H1 (cell line): ENCODE data around the gene ITPR1. TPM values are rescaled to one million over a fixed set of nuclear protein-coding genes. Genes with fewer than 3 reads are reported as not detected.

ENCODE experiments used
- CBX8 ChIP-seq: fragments of 300-800, 300-1000 bp; sonication (generic); IDR thresholded peaks from 2 replicates; pipeline ENCODE4 v1.7.1; 2016; ENCODE audit warnings: low read depth, low read length, borderline replicate concordance
- EP300 ChIP-seq, 2 experiments: IDR thresholded peaks; 1 replicate in 1 of 2; 2 replicates in 1 of 2; pipeline ENCODE4 v1.6.1; 2011 to 2012; ENCODE audit warnings: low read depth in 2 of 2, low read length in 2 of 2, mild to moderate bottlenecking in 2 of 2, borderline replicate concordance in 1 of 2, inconsistent platforms in 1 of 2, moderate library complexity in 1 of 2
- JUN ChIP-seq: IDR thresholded peaks from 2 replicates; pipeline ENCODE4 v1.6.1; 2011; ENCODE audit warnings: low read depth, mild to moderate bottlenecking, improper control_type of control experiment, low read length
- JUND ChIP-seq: IDR thresholded peaks from 2 replicates; pipeline ENCODE4 v1.6.1; 2011; ENCODE audit warnings: mild to moderate bottlenecking, improper control_type of control experiment, low read length
- MAFK ChIP-seq: IDR thresholded peaks from 2 replicates; pipeline ENCODE4 v1.6.1; 2012; ENCODE audit warnings: low read depth, mild to moderate bottlenecking, improper control_type of control experiment, low read length
- SP1 ChIP-seq: IDR thresholded peaks from 2 replicates; pipeline ENCODE4 v1.6.1; 2011; ENCODE audit warnings: low read depth, low read length
- polyA plus RNA-seq, 7 experiments: library from polyadenylated mRNA; depleted of rRNA in 3 of 7; stranded (reverse) in 5 of 7; unstranded in 2 of 7; fragments of >200 nt in 5 of 7; fragments of 200-250 nt in 2 of 7; gene quantifications; 1 replicate in 5 of 7; 2 replicates in 1 of 7; 4 replicates in 1 of 7; pipeline versions ENCODE4 v1.2.1 to v1.2.3, GENCODE V29; 2011 to 2013; ENCODE audit warnings: missing spikeins in 2 of 7, mixed read lengths in 2 of 7
- total RNA-seq: library from RNA; stranded (reverse); fragmentation: NEBNext Ultra II Directional; extraction: Animal tissue kit (Norgen Biotek cat#: 25700); gene quantifications from 2 replicates; pipeline ENCODE4 v1.2.1, GENCODE V29; 2021

The ITPR1 gene
- total and polyA plus RNA-seq, 2 of the 8 experiments (the other 6 are each of a cell fraction or from before 2014, with no cell fraction given) = 2.5 to 16.3 TPM

DNA sequence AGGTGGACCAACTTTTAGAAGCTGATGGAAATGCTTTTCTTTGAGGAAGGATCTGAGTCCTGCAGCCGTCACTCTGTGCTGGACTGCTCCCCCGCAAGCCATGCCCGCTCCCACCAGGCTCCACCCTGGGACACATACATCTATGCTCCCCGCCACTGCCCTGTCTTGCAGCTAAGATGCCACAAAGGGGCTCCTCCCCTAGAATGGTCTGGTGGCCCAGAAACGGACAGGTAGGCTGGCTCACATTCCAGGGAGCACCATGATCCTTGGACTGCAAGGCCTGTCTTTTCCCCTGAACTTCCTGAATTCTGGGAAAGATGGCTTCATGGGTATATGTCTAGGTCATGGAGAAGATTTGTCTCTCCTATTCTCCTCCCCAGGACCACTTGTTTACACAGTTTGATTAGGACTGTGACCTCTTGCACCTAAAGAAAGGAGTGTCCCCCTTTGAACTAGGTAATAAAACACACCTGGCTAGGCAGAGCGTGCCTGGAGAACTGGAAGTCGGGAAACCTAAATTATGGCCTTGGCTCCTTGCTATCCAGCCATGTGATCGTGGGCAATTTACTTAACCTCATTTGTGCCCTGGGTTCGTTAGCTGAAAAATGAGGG lies 265.2 kb downstream of the ITPR1 start (continued):
- TF ChIP-seq EP300 (IDR thresholded peaks at IDR 0.05; ENCODE audit: borderline replicate concordance in 1 of 2, low read depth in 2 of 2, low read length in 2 of 2) (no peak), JUN (no peak), CBX8 (no peak), SP1 (no peak), MAFK (no peak), JUND (no peak)
